GM21423 (cell line): ENCODE results near the gene SKI.

Source experiments
- ATAC-seq: cut with Tn5 transposase; IDR thresholded peaks from one replicate; pipeline ENCODE4 v1.9.1; 2021; ENCODE audit warnings: mild to moderate bottlenecking, moderate library complexity; ENCODE audit not compliant: unreplicated experiment

Gene SKI

GRCh38 chr1:2348346-2349325, 120.5 kb downstream of the SKI start:
- no peak for ATAC-seq

- no peak for ATAC-seq
These were observed 121.7 kb downstream of the SKI start for GRCh38 chr1:2349806-2350205.

DNA sequence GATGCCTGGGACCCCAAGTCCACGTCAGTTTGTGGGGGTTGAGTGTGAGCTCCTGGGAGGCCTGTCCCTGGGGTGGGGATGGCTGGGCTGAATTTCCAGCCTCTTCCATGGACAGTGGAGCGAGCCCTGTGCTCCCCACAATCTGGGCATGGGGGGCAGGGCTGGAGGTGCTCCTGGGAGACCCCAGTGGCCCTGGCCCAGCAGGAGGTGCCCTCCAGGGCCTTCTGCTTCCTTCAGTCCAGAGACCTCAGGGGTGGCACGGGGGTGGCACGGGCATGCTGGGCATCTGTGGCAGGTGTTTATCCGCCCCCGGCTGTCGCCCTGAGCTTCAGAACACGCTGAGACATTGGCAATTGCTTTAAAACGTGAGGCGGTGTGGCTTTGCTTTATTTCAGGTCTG, 122.4 kb downstream of the SKI start:
- ATAC-seq = no peak

GRCh38 chr1:2350911-2351655, 123.0 kb downstream of the SKI start:
- no peak for ATAC-seq

- no peak for ATAC-seq
These were observed 123.6 kb downstream of the SKI start for GRCh38 chr1:2351723-2352122.

- no peak for ATAC-seq
These were observed 124.3 kb downstream of the SKI start for GRCh38 chr1:2352341-2352896.

- ATAC-seq = no peak
These were observed 124.9 kb downstream of the SKI start for GRCh38 chr1:2352897-2353550.

GRCh38 chr1:2353551-2354438, 125.7 kb downstream of the SKI start:
- ATAC-seq = no peak

GRCh38 chr1:2354511-2355372, 126.6 kb downstream of the SKI start:
- no peak for ATAC-seq

DNA sequence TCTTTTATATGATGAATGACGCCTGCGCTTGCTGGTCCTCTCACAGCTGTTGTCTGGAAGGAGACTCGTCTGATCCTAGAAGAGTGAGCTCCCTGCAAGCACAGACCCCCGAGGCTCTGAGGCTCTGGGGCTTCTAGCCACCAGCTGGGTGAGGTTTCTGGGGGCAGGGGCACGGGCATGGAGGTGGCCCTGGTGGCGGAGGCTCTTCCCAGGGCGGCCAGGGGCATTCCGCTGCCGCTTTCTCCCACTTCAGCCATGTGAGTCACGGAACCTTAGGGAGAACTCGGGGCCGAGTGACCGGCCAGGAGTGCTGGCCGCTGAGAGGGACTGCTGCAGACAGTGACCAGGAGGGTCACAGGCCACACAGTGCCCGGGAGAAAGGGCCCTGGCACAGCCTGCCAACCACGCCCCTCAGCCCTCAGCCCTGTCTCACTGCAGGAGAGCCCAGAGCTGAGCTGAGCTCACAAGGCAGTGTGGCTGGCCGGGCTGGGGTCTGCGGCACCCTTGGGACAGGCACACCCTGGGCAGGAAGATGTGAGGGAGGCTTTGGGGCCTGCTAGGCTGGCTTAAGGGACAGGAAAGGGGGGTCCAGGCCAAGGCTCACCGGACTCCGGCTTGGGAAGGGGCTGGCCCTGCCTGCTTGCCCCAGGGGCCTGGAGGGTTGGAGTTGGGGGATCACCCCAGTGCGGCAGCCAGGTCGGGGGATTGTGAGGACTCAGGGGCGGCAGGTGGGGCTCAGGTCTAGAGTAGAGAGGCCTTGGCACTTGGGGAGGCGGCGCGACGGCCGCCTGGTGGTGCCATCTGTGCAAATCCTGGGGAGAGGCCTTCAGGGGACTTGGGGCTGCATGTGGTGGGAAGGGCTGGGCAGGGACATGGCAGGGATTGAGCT, 127.5 kb downstream of the SKI start:
- no peak for ATAC-seq

DNA sequence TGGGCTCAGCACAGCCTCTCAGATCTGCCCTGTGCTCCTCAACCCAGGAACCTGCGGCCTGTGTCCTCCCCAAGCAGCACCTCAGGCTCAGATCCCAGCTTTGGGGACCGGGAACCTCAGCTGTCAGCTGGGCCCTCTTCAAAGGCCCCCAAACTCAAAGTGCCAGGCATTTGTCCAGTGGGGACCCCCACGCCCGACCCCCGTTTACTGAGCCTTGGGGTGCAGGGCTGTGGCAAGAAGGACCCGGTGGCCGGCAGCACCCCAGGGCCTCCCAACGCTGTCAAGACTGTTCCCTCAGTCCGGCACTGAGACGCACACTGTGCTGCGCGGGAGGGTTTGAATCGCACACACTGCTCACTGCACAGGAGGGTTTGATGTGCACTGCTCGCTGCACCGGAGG, 128.3 kb downstream of the SKI start:
- no peak for ATAC-seq

DNA sequence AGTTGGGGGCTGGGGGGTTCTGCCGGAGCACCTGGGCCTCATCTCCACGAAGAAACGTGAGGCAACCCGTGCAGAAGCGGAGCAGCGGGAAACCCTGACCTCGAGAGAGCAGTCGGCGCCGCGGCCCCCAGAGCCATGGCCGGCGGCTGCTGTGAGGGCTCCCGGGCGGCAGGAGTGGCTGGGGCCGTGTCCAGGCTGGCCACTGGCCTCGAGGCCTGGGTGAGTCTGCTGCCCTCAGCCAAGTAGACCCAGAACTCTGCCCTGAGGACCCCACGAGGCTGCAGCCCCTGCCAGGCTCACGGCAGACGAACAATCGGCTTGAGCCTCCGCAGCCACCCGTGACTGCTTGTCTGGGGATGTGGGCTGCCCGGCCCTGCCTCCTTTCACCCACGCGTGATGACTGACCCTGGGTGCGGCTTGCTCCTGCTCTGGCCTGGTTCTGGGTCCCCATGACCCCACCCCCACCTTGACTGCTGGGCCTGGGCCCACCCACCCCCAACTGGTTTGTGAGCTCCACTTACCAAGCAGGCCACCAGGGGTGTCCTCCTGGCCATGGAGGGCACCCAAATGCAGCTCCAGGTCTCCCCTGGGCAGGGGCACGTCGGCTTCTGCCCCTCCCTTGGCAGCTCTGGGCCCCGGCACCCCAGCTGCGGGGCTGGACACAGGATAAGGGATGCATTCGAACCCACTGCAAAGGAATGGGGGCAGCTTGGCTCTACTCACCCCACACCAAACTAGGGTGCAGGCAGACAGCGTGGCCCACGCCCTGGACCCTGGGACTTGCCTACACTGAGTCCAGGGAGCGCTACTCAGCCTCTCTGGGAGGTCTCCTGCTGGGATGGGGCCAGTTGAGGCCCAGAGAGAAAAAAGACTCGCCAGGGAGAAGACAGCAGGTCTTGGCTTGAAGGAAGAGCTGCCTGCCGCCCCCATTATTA, 129.1 kb downstream of the SKI start:
- no peak for ATAC-seq

DNA sequence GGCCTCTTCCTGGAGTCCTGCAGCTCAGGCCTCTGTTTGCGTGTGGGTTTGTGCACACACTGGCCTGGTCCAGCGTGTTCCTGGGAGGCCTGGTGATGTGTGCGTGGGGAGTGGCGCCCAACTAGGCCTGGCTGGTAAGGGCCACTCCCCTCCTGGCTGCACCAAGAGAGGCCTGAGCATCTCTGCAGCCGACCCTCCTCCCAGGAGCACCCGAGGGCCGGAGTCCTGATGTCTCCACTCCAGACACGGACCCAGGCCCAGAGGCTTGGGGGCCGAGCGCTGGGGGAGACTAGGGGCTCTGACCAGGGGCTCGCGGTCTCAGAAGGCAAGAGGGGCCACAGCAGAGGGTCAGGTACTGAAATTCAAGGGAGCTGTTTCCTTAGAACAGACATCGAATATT, 130.0 kb downstream of the SKI start:
- no peak for ATAC-seq

DNA sequence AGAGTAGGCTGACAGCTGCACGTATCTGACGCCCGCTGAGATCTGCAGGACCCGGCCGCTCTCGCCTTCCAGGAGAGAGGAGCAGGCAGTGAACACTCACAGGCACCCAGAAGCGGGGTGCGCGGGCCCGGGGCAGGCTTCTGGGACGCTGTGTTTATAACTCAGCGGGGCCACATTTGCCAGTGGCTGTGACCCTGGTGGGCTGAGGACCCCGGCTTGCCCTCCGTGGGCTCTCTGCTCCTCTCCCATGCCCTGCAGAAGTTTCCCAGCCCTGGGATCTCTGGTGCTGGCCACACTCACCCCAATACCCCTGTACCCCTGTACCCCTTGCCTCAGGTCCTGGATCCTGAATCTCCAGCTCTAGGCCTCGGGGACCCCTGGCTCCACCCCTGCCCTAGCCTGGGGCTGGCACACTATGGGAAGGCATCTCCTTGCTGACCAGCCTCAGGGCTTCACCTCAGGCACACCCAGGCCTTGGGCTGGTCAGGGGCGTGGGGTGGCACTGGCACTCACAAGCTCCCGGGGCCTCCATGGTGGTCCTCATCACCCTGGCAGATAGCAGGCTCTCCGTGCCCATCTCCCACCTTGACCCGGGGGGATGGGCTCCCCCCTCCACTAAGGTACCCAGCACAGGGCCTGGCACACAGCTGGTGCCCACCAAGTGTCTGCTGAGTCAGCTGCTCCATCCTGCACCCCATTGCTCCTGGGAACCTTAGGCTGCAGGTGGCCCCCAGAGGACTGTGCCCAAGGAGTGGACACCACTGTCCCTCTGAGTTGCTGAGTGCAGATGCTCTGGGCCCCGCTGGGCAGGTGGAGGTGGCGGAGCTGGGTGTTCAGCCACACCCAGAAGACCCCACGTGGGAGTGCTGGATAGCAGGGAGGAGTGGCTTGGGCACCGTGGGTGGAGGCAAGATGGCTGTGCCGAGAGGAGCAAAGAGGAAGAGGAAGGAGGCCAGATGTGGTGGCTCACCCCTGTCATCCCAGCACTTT, 130.8 kb downstream of the SKI start:
- no peak for ATAC-seq
